ENCODE results near the gene ELP1.

The ELP1 gene

DNA sequence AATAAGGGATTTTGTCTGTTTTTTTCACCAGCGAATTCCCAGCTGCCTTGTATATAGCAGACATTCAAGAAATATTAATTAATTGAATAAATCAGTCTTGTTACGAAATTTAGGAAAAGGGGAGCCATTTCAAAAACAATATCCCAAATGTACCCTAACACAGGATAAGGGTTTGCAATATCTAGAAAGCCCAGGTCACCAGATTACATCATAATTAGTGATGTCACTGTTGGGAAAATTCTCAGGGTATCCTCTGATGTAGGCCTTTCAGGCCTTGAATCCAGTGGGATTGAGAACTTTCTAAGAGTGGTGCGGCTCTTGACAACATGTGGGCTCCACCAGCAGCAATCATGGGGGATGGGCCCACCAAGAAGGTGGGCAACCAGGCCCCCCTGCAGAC, 71.9 kb downstream of the ELP1 start, which contains the start of gene ACTL7A:
Gene ACTL7A, plus strand, starts transcription at position 270 of the 400 bp plus-strand sequence. Its CDS starts 57 bp downstream, at position 327.
- no peaks in the 10 kb centered on the region for H3K36me3 ChIP-seq (ENCODE audit: insufficient read depth, low read length)
- H3K27me3 ChIP-seq (ENCODE audit: insufficient read depth, low read length, poor library complexity, severe bottlenecking), result no peaks in the 10 kb centered on the region
- H3K9ac ChIP-seq (ENCODE audit: low read depth, low read length, poor library complexity, severe bottlenecking), result no peak within 1 kb of the TSS
- no peaks in the 10 kb centered on the region for H3K9me2 ChIP-seq (replicated peaks; ENCODE audit: low read depth, low read length)
- H2AFZ ChIP-seq (ENCODE audit: low read length), result no peak within 1 kb of the TSS
- H3K79me2 ChIP-seq (ENCODE audit: insufficient read depth, low read length), result no peaks in the 10 kb centered on the region
- no peaks in the 10 kb centered on the region for H4K20me1 ChIP-seq (ENCODE audit: insufficient read depth, low read length, poor library complexity, severe bottlenecking)
- H3F3A ChIP-seq (ENCODE audit: low read depth), result no peaks in the 10 kb centered on the region
- H3K4me2 ChIP-seq (ENCODE audit: low read depth, low read length, poor library complexity, severe bottlenecking), result no peak within 1 kb of the TSS
- no peak within 1 kb of the TSS for H3K4me3 ChIP-seq (ENCODE audit: low read length, poor library complexity, severe bottlenecking)
- no peaks in the 10 kb centered on the region for H3K4me1 ChIP-seq (ENCODE audit: insufficient read depth, low read length, poor library complexity, severe bottlenecking)
- TF ChIP-seq, protein P1, sequence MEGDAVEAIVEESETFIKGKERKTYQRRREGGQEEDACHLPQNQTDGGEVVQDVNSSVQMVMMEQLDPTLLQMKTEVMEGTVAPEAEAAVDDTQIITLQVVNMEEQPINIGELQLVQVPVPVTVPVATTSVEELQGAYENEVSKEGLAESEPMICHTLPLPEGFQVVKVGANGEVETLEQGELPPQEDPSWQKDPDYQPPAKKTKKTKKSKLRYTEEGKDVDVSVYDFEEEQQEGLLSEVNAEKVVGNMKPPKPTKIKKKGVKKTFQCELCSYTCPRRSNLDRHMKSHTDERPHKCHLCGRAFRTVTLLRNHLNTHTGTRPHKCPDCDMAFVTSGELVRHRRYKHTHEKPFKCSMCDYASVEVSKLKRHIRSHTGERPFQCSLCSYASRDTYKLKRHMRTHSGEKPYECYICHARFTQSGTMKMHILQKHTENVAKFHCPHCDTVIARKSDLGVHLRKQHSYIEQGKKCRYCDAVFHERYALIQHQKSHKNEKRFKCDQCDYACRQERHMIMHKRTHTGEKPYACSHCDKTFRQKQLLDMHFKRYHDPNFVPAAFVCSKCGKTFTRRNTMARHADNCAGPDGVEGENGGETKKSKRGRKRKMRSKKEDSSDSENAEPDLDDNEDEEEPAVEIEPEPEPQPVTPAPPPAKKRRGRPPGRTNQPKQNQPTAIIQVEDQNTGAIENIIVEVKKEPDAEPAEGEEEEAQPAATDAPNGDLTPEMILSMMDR (conservative IDR thresholded peaks at IDR 0.05; ENCODE audit: low read length), result no peak
- TF ChIP-seq EZH2phosphoT487 (IDR thresholded peaks at IDR 0.05; ENCODE audit: borderline replicate concordance), result no peak
- H3K9me3 ChIP-seq (ENCODE audit: insufficient read depth, low read depth, low read length), result no peaks in the 10 kb centered on the region

DNA sequence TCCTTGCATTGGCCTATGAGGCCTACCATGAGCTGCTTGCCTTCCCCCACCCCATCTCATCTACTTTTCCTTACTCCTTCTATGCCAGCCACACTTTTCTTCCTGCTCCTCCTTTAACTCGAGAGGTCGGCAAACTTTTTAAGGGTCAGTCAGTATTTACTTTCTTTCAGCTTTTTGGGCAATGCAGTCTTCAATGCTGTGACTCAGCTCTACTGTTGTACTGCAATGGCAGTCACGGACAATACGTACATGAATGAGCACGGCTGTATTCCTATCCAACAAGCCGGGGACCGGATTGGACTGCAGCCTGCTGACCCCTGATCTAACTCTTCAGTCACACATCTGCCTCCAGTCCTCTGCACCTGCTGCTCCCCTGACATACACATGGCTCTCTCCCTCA, 72.5 kb downstream of the ELP1 start:
- Histone ChIP-seq H3K4me3 (ENCODE audit: low read length, poor library complexity, severe bottlenecking) (no peak overlapping the region), H3K9ac (ENCODE audit: low read depth, low read length, poor library complexity, severe bottlenecking) (no peak overlapping the region), H3K9me2 (replicated peaks; ENCODE audit: low read depth, low read length) (no peaks in the 10 kb centered on the region), H3F3A (ENCODE audit: low read depth) (no peaks in the 10 kb centered on the region), H3K27me3 (ENCODE audit: insufficient read depth, low read length, poor library complexity, severe bottlenecking) (no peaks in the 10 kb centered on the region), H3K4me1 (ENCODE audit: insufficient read depth, low read length, poor library complexity, severe bottlenecking) (no peaks in the 10 kb centered on the region), H4K20me1 (ENCODE audit: insufficient read depth, low read length, poor library complexity, severe bottlenecking) (no peaks in the 10 kb centered on the region), H2AFZ (ENCODE audit: low read length) (no peak overlapping the region), H3K4me2 (ENCODE audit: low read depth, low read length, poor library complexity, severe bottlenecking) (no peak overlapping the region), H3K9me3 (ENCODE audit: insufficient read depth, low read depth, low read length) (no peaks in the 10 kb centered on the region), H3K36me3 (ENCODE audit: insufficient read depth, low read length) (no peaks in the 10 kb centered on the region), H3K79me2 (ENCODE audit: insufficient read depth, low read length) (no peaks in the 10 kb centered on the region)
- TF ChIP-seq, protein P1 (conservative IDR thresholded peaks at IDR 0.05; ENCODE audit: low read length), result no peak
- no peak for TF ChIP-seq EZH2phosphoT487 (IDR thresholded peaks at IDR 0.05; ENCODE audit: borderline replicate concordance)

DNA sequence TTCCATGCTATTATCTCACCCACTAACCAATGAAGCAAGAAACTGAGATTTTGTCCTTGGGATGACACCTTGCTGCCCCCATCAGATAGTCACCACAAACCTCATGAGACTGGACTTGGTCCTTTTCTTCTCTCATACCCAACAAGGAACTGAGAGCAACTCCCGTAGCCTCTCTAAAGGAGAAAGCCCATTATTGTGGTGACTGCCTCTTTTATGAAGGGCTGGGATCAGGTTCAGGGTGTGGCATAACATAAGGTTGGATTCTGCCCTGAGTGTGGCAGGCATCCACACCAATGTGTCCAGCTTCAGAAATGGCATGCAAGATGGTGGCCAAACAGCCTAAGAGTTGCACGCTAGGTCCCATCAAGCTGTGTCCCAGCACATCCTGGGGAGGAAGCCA, 73.2 kb downstream of the ELP1 start:
- Histone ChIP-seq H4K20me1 (ENCODE audit: insufficient read depth, low read length, poor library complexity, severe bottlenecking) (no peaks in the 10 kb centered on the region), H3K79me2 (ENCODE audit: insufficient read depth, low read length) (no peaks in the 10 kb centered on the region), H3F3A (ENCODE audit: low read depth) (no peaks in the 10 kb centered on the region), H3K4me3 (ENCODE audit: low read length, poor library complexity, severe bottlenecking) (no peak overlapping the region), H3K9ac (ENCODE audit: low read depth, low read length, poor library complexity, severe bottlenecking) (no peak overlapping the region), H3K36me3 (ENCODE audit: insufficient read depth, low read length) (no peaks in the 10 kb centered on the region), H3K4me1 (ENCODE audit: insufficient read depth, low read length, poor library complexity, severe bottlenecking) (no peaks in the 10 kb centered on the region), H3K9me3 (ENCODE audit: insufficient read depth, low read depth, low read length) (no peaks in the 10 kb centered on the region), H3K4me2 (ENCODE audit: low read depth, low read length, poor library complexity, severe bottlenecking) (no peak overlapping the region), H2AFZ (ENCODE audit: low read length) (no peak overlapping the region), H3K9me2 (replicated peaks; ENCODE audit: low read depth, low read length) (no peaks in the 10 kb centered on the region), H3K27me3 (ENCODE audit: insufficient read depth, low read length, poor library complexity, severe bottlenecking) (no peaks in the 10 kb centered on the region)
- TF ChIP-seq, protein P1 (conservative IDR thresholded peaks at IDR 0.05; ENCODE audit: low read length), result no peak
- TF ChIP-seq EZH2phosphoT487 (IDR thresholded peaks at IDR 0.05; ENCODE audit: borderline replicate concordance), result no peak

All from Loucy (cell line).